HepG2 (cell line): ENCODE results near the gene RASAL3.

Experiments
- CTCF ChIP-seq: sonication (generic); formaldehyde crosslinking; IDR thresholded peaks from 2 replicates; pipeline ENCODE4 v1.5.0; 2020; ENCODE audit warnings: mild to moderate bottlenecking, missing genetic modification reagents, moderate library complexity
- ELF1 ChIP-seq: sonication (generic); formaldehyde crosslinking; IDR thresholded peaks from 2 replicates; pipeline ENCODE4 v1.4.0; 2020; ENCODE audit warnings: missing genetic modification reagents
- FOXM1 ChIP-seq: sonication (generic); formaldehyde crosslinking; IDR thresholded peaks from 2 replicates; pipeline ENCODE4 v1.5.0; 2020; ENCODE audit warnings: missing genetic modification reagents
- IRX3 ChIP-seq: sonication (generic); formaldehyde crosslinking; IDR thresholded peaks from 2 replicates; pipeline ENCODE4 v1.8.1; 2023; ENCODE audit warnings: mild to moderate bottlenecking, low read depth, missing genetic modification reagents, borderline replicate concordance
- MAX ChIP-seq: IDR thresholded peaks from 2 replicates; pipeline ENCODE4 v1.6.1; 2012; ENCODE audit warnings: inconsistent platforms
- SOX6 ChIP-seq, 2 experiments: fragments of 450-650 bp in 1 of 2; sonication (generic) in 1 of 2; formaldehyde crosslinking in 1 of 2; IDR thresholded peaks; 2 replicates each; pipeline versions ENCODE4 v1.4.0 to v1.6.1; 2017 to 2020; ENCODE audit warnings: antibody characterized with exemption in 1 of 2, mild to moderate bottlenecking in 1 of 2, missing genetic modification reagents in 1 of 2
- TAF1 ChIP-seq: sonication (generic); formaldehyde crosslinking; IDR thresholded peaks from 2 replicates; pipeline ENCODE4 v1.4.0; 2020; ENCODE audit warnings: missing genetic modification reagents
- ZFP36L1 ChIP-seq: sonication (generic); formaldehyde crosslinking; IDR thresholded peaks from 2 replicates; pipeline ENCODE4 v1.8.0; 2022; ENCODE audit warnings: mild to moderate bottlenecking, missing genetic modification reagents, moderate library complexity
- ZNF18 ChIP-seq: sonication (generic); formaldehyde crosslinking; IDR thresholded peaks from 2 replicates; pipeline ENCODE4 v1.8.0; 2022; ENCODE audit warnings: mild to moderate bottlenecking, missing genetic modification reagents; ENCODE audit not compliant: insufficient replicate concordance

GRCh38 chr19:15419413-15420025 lies 44.8 kb downstream of the RASAL3 start:
- no peak for TF ChIP-seq CTCF (CRISPR knock-in tag)
- no peak for TF ChIP-seq FOXM1 (CRISPR knock-in tag)
- no peak; the same call in 1 of the 2 replicates for TF ChIP-seq ZFP36L1 (CRISPR knock-in tag)
- TF ChIP-seq TAF1 (CRISPR knock-in tag) = no peak
- no peak for TF ChIP-seq IRX3 (CRISPR knock-in tag)
- TF ChIP-seq SOX6 (IDR thresholded peaks at IDR 0.05) = no peak
- TF ChIP-seq SOX6 (CRISPR knock-in tag; IDR thresholded peaks at IDR 0.05) = no peak
- TF ChIP-seq ZNF18 (CRISPR knock-in tag) = no peak
- TF ChIP-seq MAX = no peak
- no peak for TF ChIP-seq ELF1 (CRISPR knock-in tag)
